Stimulated activated CD4-positive, alpha-beta T cell treated with anti-CD3 and anti-CD28 coated beads, TNF-alpha, amount 100 ng/mL, for 4 hours (primary cell): ENCODE data around the gene SOD3.

Experiments
- DNase-seq, 3 experiments: peaks; one replicate each; pipeline ENCODE4 v3.0.0-alpha.2; 2020; ENCODE audit warnings: low read depth in 3 of 3

SOD3 gene

DNA sequence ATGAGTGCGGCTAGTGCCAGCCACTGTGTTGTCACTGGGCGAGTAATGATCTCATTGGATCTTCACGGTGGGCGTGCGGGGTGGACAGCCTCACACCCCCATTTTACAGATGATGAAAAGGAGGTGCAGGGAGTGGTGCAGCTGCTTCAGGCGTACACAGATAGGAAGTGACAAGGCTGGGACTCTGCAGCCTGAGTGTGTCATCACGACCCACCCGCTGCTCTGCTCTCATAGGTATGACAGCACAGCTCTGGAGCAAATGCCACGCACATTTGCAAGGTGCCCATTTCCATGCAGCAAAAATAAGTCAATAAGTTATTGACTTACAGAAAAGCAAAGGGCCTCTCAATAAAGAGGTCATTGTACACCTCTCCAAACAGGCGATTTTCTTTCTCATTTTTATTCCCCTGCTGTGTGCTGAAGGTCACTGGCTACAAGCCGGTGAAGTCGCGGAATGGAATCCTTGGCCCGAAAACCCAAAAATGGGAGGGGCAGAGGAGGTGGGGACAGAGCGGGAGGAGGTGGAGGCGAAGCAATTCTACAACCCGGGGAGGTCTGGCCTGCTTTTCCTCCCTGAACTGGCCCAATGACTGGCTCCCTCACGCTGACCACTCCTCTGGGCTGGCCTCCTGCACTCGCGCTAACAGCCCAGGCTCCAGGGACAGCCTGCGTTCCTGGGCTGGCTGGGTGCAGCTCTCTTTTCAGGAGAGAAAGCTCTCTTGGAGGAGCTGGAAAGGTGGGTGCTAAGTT is at the start of gene SOD3:
TSS of gene SOD3 (plus strand) at position 658 of the 750 bp plus-strand sequence. CDS start 3,949 bp downstream, outside the sequence.
- no peak for DNase-seq

DNA sequence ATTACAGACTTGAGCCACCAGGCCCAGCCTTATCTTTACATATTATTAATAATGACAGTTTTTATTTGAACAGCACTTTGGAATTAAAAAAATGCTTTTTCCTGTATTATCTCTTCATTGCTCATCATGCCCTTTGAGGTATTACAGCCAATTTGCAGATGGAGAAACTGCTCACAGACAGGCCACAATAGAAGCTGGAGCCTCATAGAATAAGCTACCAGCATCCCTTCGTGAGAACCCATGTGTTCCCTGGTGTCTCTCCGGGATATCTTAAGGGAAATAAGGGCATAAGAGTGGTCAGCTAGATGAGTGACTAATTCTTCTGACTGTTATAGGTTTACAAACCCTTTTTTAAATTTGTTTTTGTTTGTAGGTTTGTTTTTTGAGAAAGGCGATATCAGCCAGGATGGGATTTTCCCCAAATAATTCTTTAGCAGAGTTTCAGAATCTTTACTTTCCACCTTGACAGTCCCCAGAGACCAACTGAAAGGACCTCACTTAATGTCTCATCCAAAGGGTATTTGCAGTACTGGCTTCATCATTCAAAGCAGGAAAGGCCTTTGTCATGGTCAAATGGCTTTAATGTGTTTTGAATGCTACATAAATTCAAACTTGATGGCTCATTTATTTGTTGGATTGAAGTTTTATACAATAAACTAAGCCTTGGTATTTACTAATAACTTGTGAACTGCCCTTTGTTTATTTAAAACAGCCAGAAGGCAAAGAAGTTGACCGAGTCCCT is 48.0 kb upstream of the SOD3 start:
- no peak for DNase-seq

DNA sequence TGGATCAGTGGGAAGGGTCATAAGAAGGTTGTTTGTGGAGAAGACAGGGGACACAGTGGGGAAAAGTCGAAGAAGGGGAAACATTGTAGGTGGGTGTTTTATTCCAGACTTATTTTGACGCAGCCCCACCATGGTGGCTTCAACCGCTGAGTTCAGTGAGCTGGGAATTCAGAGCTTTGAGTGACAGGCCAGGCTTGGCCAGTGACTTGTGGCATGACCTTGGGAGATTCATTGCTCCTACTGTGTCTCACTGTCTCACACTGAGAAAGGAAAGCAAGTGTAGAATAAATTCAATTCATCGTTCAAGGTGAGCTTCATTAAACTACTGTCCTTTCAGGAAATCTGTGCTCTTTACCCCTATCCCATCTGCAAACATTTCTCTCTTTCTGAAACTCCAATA is 47.4 kb upstream of the SOD3 start:
- DNase-seq, result no peak

DNA sequence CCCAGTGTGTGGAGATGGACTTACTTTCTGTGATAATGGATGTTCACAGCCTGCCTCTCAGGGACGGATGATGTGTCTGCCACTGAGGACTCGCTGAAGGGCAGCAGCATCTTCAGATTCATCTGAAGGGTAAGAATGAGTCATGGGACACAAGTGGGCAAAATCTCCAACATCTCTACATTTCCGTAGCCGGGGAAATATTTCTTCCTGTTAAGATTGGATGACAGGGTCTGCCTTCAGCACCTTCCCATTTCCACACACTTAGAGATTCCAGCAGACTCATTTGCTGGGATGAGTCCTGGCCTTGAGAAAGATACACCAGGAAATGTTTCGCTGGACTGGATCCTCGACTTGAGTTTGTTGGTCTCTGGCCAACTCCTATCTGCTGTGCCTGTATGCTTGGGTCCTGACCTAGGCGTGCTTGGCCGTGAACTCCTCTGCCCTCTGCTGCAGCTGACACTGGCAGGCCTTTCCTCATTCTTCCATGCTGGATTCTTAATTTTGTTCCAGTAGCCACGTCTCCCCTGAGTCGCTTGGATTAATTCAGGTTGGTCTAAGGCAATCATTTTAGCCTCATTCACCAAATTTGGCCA is 46.5 kb upstream of the SOD3 start:
- no peak for DNase-seq

DNA sequence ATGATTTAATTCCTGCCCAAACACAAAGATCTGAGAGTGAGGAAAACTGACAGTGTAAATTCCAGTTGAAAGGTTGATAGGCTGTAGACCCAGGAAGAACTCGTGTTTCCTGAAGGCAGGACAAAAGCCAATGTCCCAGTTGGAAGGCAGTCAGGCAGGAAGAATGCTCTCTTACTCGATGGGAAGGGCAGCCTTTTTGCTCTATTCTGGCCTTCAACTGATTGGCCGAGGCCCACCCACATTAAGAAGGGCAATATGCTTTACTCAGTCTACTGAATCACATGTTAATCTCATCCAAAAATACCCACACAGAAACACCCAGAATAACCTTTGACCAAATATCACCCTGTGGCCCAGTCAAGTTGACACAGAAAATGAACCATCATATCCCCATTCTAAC is 45.3 kb upstream of the SOD3 start:
- no peak for DNase-seq

DNA sequence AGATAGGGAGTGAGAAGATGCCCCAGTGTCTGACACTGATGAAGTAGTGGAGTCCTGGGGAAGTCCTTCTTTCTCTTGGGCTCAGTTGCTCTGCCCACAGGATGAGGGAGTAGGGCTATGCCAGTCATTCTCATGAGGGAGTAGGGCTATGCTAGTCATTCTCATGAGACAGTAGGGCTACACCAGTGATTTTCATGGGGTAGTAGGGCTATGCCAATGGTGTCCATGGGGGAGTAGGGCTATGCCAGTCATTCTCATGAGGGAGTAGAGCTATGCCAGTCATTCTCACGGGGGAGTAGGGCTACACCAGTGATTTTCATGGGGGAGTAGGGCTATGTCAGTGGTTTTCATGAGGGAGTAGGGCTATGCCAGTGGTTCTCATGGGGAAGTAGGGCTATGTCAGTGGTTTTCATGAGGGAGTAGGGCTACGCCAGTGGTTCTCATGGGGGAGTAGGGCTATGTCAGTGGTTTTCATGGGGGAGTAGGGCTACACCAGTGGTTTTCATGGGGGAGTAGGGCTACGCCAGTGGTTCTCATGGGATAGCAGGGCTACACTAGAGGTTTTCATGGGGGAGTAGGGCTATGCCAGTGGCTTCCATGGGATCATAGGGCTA is 43.3 kb upstream of the SOD3 start:
- DNase-seq, result no peak

DNA sequence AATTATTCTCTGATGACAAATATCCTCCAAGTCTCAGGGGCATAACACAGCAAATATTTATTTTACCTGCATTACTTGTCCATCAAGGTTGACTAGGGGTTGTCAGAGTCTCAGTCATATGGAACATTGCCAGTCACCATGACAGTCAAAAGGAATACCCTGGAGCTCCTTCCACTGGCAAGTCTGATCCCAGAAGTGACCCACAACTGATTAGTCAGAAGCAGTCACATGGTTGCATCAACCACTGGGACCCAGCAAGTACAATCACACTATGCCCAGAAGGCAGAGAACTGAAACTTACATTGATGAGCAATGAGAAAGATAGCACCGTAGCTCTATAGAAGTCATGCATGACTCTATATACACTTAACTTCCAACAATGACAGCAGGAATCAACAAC is 41.9 kb upstream of the SOD3 start:
- DNase-seq, result no peak

DNA sequence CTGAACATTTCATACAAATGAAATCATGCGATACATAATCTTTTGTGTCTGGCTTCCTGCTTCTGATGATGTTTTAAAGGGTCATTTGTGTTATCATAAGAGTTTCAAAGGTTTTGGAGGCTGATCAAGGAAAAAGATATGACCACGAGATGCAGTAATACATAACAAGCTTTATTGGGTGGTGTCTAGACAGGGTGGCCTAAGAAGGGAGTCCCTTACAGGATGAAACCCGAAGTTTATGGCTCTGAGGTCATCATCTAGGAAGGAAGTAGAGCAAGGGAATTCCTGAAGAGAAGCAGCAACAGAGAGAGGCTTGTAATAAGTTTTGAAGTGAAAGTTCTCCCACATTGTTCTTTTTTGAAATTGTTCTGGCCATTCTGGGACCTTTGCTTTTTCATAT is 40.8 kb upstream of the SOD3 start:
- DNase-seq, result no peak

GRCh38 chr4:24763631-24764297 is 31.6 kb upstream of the SOD3 start:
- DNase-seq, result no peak

- DNase-seq, result no peak
Measured at GRCh38 chr4:24764345-24764744, 31.0 kb upstream of the SOD3 start.

DNA sequence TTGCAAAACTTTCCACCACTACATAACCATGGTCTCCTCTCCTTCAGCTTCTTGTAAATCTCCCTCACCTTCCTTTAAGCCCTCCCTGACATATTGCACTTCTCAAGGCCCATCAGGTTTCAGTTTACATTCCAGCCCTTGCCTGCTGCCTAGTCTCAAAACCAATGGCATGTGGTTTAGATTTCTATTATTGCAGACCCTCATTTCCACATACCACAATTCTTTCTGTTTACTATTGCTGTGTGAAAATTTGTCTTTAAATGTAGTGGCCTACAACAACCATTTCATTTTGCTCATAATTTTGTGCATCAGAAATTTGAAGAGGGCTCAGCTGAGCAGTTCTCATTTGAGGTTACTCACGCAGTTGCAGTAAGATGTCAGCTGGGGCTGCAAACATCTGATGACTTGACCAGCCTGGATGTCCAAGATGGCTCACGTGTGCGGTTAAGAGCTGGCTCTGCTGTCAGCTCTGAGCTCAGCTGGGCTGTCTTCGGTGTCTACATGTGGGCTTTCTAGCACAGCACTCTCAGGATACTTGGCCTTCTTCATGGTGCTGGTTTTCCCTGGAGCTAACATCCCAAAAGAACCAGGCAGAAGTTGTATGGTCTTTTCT is 29.9 kb upstream of the SOD3 start:
- DNase-seq, result no peak

- DNase-seq, result no peak
Measured at GRCh38 chr4:24768006-24768405, 27.4 kb upstream of the SOD3 start.

GRCh38 chr4:24768604-24769003 is 26.8 kb upstream of the SOD3 start:
- no peak for DNase-seq

DNA sequence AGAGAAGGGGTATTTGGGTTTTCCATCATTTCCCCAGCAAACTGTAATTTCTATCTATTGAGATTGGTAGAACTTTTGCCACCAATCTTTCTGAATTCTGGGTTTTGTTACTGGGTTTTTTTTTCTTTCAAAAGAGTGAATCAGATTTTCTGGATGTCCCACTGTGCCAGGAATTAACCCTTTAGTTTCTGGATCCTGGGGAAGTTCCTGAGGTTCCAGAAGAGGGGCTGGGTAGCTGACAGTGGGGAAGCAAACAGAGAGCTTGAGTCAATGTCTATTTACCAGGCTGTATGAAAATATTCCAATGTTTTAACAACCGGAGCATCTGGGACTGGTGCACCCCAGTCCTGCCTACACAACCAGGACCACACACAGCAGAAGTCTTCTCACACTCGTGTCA is 25.8 kb upstream of the SOD3 start:
- no peak for DNase-seq

DNA sequence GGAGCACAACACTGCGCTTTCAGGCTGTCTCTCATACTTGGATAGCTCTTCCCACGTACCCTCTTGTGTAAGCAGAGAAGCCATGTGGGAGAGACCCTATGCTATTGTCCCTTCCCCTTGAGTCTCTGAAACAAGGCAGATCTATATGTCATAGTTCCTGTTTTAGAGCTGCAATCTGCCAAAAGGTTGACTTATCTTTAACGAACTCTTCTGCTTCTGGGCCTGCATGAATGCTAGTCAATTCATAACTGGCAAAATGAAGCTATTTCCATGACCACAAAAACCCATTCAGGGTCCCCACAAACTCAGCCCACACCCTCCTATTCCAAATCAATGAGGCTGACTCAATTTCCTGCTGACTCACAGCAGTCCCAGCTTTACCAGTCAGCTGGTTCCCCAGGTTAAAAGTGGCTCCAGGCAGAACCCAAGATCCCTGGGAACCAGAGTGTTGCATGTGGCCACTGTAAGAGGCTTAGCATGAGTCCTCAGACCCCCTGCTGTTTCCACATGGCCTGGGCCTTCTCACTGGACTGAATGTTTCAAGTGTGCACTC is 25.3 kb upstream of the SOD3 start:
- DNase-seq, result no peak

GRCh38 chr4:24770667-24771066 is 24.7 kb upstream of the SOD3 start:
- DNase-seq, result no peak

GRCh38 chr4:24771241-24771640 is 24.1 kb upstream of the SOD3 start:
- DNase-seq, result no peak

DNA sequence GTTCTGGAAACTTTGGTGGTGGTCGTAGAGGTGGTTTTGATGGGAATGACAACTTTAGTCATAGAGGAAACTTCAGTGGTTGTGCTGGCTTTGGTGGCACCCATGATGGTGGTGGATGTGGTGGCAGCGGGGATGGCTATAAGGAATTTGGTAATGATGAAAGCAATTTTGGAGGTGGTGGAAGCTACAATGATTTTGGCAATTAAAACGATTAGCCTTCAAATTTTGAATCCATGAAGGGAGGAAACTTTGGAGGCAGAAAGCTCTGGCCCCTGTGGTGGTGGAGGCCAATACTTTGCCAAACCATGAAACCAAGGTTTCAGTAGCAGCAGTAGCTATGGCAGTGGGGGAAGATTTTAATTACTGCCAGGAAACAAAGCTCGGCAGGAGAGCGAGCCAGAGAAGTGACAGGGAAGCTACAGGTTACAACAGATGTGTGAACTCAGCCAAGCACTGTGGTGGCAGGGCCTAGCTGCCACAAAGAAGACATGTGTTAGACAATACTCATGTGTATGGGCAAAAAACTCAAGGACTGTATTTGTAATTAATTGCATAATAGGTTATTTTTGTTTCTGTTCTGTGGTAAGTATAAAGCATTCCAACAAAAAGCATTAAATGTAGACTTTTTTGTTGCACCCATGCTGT is 23.2 kb upstream of the SOD3 start:
- no peak for DNase-seq

GRCh38 chr4:24772952-24773351 is 22.4 kb upstream of the SOD3 start:
- no peak for DNase-seq

GRCh38 chr4:24774452-24774851 is 20.9 kb upstream of the SOD3 start:
- DNase-seq, result no peak
